ENCODE data around the gene WDR91. TPM values are rescaled to one million over a fixed set of nuclear protein-coding genes. Genes with fewer than 3 reads are reported as not detected.

WDR91 gene
- total and polyA plus RNA-seq, 8 donors: 22.9 to 67.6 (median 49.5) TPM

- Histone ChIP-seq H3K36me3 (no peaks in the 10 kb centered on the region), H3K27me3 (no peaks in the 10 kb centered on the region), H3K27ac (no peak overlapping the region), H3K4me3 (no peak overlapping the region), H3K9me3 (no peaks in the 10 kb centered on the region), H3K4me1 (no peaks in the 10 kb centered on the region)
- no peak for DNase-seq
- TF ChIP-seq, protein P1, sequence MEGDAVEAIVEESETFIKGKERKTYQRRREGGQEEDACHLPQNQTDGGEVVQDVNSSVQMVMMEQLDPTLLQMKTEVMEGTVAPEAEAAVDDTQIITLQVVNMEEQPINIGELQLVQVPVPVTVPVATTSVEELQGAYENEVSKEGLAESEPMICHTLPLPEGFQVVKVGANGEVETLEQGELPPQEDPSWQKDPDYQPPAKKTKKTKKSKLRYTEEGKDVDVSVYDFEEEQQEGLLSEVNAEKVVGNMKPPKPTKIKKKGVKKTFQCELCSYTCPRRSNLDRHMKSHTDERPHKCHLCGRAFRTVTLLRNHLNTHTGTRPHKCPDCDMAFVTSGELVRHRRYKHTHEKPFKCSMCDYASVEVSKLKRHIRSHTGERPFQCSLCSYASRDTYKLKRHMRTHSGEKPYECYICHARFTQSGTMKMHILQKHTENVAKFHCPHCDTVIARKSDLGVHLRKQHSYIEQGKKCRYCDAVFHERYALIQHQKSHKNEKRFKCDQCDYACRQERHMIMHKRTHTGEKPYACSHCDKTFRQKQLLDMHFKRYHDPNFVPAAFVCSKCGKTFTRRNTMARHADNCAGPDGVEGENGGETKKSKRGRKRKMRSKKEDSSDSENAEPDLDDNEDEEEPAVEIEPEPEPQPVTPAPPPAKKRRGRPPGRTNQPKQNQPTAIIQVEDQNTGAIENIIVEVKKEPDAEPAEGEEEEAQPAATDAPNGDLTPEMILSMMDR (IDR thresholded peaks at IDR 0.05): no peak
- no peak for ATAC-seq
- intact Hi-C loops (cut with DNase I): no loop called here
These were observed 36.6 kb upstream of the WDR91 start for GRCh38 chr7:135247746-135248471.

DNA sequence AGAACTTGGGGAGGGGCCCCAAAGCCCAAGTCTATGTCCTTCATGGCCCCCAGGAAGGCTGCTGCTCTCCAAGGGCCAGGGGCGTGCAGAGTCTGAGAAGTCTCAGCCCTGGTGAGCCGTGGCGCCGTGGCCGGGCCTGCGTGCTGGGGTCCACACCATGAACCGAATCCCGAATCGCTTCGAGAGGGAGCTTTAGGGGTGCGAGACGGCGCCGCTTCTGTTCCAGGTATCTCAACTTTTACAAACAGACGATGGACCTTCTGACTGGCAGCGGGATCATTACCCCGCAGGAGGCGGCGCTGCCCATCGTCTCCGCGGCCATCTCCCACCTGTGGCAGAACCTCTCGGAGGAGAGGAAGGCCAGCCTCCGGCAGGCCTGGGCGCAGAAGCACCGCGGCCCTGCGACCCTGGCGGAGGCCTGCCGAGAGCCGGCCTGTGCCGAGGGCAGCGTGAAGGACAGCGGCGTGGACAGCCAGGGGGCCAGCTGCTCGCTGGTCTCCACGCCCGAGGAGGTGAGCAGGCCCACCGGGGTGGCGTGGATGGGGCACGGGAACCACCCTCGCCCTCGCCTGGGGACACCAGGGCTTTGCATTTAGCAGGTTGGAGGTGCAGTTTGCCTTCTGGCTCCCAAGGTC, 35.0 kb upstream of the WDR91 start:
- TF ChIP-seq, protein P1 (IDR thresholded peaks at IDR 0.05): no peak
- ATAC-seq (no peak), DNase-seq (no peak)
- H3K4me3 ChIP-seq: no peak overlapping the region
- no peaks in the 10 kb centered on the region for H3K9me3 ChIP-seq
- no peaks in the 10 kb centered on the region for H3K27me3 ChIP-seq
- H3K36me3 ChIP-seq: no peaks in the 10 kb centered on the region
- H3K27ac ChIP-seq: no peak overlapping the region
- no peaks in the 10 kb centered on the region for H3K4me1 ChIP-seq
- intact Hi-C loops (cut with DNase I): no loop called here

DNA sequence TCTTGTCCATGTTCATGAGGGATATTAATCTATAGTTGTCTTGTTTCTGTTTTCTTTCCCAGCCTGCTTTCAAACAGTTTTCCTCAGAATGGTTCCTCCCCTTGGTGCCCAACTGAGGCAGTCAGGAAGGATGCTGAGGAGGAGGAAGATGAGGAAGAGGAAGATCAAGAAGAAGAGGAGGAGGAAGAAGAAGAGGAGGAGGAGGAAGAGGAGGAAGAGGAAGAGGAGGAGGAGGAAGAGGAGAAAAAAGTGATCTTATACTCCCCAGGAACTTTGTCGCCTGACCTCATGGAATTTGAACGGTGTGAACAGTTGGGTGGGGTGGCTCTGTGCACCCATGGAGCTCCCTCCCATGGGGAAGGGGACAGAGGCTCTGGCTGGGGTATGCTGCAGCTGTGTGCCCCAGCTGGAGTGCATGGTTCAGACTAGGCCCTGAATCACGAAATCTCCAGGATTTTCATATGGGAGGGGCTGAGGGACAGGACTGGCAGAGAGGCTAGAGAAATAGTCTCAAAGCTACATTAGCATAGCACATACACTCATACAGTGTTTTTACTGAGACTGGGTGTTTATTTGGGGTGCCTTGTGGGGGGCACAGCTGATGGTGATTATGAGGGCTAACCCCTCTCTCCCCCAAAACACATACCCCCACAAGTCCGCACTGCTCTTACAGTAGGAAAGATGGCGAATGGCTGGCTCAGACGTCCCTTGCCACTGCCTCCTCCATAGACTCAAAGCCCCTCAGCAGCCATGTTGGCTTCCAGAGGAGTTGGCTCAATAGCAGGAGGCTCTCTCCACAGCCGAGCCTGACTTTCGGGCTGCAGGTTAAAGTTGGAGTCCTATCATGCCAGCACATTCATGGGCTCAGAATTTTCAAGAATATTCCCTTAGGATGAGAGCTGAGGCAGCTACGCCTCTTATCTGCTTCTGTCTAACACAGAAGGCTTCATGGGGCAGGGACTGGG, 34.2 kb upstream of the WDR91 start:
- no peak for DNase-seq
- H3K27me3 ChIP-seq: no peaks in the 10 kb centered on the region
- TF ChIP-seq, protein P1 (IDR thresholded peaks at IDR 0.05): no peak
- no peak overlapping the region for H3K4me3 ChIP-seq
- intact Hi-C loops (cut with DNase I): no loop called here
- H3K27ac ChIP-seq: no peak overlapping the region
- no peak for ATAC-seq
- H3K36me3 ChIP-seq: no peaks in the 10 kb centered on the region
- no peaks in the 10 kb centered on the region for H3K9me3 ChIP-seq
- H3K4me1 ChIP-seq: no peaks in the 10 kb centered on the region

DNA sequence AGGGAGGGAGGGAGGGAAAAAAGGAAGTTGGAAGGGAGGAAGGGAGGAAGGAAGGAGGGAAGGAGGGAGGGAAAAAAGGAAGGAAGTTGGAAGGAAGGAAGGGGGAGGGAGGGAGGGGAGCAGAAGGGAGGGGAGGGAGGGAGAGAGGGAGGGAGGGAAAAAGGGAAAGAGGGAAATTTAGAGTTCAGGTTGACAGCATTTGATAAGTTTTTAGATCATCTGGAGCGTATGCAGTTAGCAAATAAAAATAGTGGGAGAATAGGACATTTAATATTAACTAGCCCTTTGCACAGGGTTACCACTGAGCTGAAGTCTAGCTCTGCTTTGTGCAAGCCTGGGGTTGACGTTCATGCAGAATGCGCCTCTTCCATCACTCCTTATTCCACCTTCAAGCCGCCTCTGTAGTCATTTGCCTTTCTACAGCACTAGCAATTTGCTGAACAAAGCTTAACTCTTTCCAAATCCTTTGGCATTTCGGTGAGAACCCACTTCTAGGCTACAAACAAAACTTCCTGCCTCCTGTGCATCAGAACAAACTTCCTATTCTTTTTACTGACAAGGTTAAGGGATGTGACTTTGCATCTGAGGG, 30.9 kb upstream of the WDR91 start:
- Histone ChIP-seq H3K9me3 (no peaks in the 10 kb centered on the region), H3K27ac (no peak overlapping the region), H3K27me3 (no peaks in the 10 kb centered on the region), H3K4me1 (no peaks in the 10 kb centered on the region), H3K36me3 (no peaks in the 10 kb centered on the region), H3K4me3 (no peak overlapping the region)
- DNase-seq: no peak
- intact Hi-C loops (cut with DNase I): no loop called here
- ATAC-seq: no peak
- TF ChIP-seq, protein P1 (IDR thresholded peaks at IDR 0.05): no peak
